Forelimb muscle (tissue), 1 donor: ENCODE data around the gene TAF11L4. TPM values are rescaled to one million over a fixed set of nuclear protein-coding genes. Genes with fewer than 3 reads are reported as not detected.
"Not testable (repeated sequence)": the region's sequence is repeated elsewhere in the genome, so short reads cannot be mapped to it uniquely, and the experiment has no call there.

ENCODE experiments used
- DNase-seq: peaks from one replicate; pipeline ENCODE4 v3.0.0-alpha.2; 2013; ENCODE audit warnings: low read depth
- polyA plus RNA-seq: library from polyadenylated mRNA; unstranded; fragments of 120-200 nt; gene quantifications from one replicate; pipeline ENCODE4 v1.2.1, GENCODE V29; 2013; ENCODE audit not compliant: insufficient read length

TAF11L4 gene
- not detected for polyA plus RNA-seq

GRCh38 chr5:17521501-17521900, at the start of gene TAF11L4:
Gene TAF11L4 (plus strand): TSS chr5:17521801.
- not testable (repeated sequence) for DNase-seq

- not testable (repeated sequence) for DNase-seq
Measured at GRCh38 chr5:17475064-17475463, 46.5 kb upstream of the TAF11L4 start.

- no peak for DNase-seq
Measured at GRCh38 chr5:17477043-17477442, 44.6 kb upstream of the TAF11L4 start.

GRCh38 chr5:17477573-17478265, 43.9 kb upstream of the TAF11L4 start:
- no peak for DNase-seq

GRCh38 chr5:17481378-17481777, 40.2 kb upstream of the TAF11L4 start:
- DNase-seq = no peak

- DNase-seq = no peak
Measured at GRCh38 chr5:17482790-17483189, 38.8 kb upstream of the TAF11L4 start.

- DNase-seq = not testable (repeated sequence)
Measured at GRCh38 chr5:17486464-17487173, 35.0 kb upstream of the TAF11L4 start.

- no peak for DNase-seq
Measured at GRCh38 chr5:17487174-17487512, 34.5 kb upstream of the TAF11L4 start.

- not testable (repeated sequence) for DNase-seq
Measured at GRCh38 chr5:17491257-17491656, 30.3 kb upstream of the TAF11L4 start.

GRCh38 chr5:17492770-17493169, 28.8 kb upstream of the TAF11L4 start:
- no peak for DNase-seq

- no peak for DNase-seq
Measured at GRCh38 chr5:17497446-17497845, 24.2 kb upstream of the TAF11L4 start.

- DNase-seq = not testable (repeated sequence)
Measured at GRCh38 chr5:17497931-17498330, 23.7 kb upstream of the TAF11L4 start, which contains the start of gene TAF11L2. Gene TAF11L2 (plus strand): TSS chr5:17498231.

GRCh38 chr5:17511775-17512325, 9.8 kb upstream of the TAF11L4 start:
- no peak for DNase-seq

GRCh38 chr5:17517526-17517925, 4.1 kb upstream of the TAF11L4 start:
- DNase-seq = not testable (repeated sequence)

- not testable (repeated sequence) for DNase-seq
Measured at GRCh38 chr5:17518067-17518466, 3.5 kb upstream of the TAF11L4 start, which contains the start of gene TAF11L3. Gene TAF11L3 (plus strand): TSS chr5:17518367.

GRCh38 chr5:17519508-17519907, 2.1 kb upstream of the TAF11L4 start:
- DNase-seq = not testable (repeated sequence)

- not testable (repeated sequence) for DNase-seq
Measured at GRCh38 chr5:17524935-17525334, 3.3 kb downstream of the TAF11L4 start, which contains the start of gene TAF11L5. Gene TAF11L5 (plus strand): TSS chr5:17525235.

GRCh38 chr5:17526504-17526903, 4.9 kb downstream of the TAF11L4 start:
- not testable (repeated sequence) for DNase-seq

- not testable (repeated sequence) for DNase-seq
Measured at GRCh38 chr5:17528369-17528768, 6.8 kb downstream of the TAF11L4 start, which contains the start of gene TAF11L6. Gene TAF11L6 (plus strand): TSS chr5:17528669.
